ENCODE data around the gene DENND1B.

GRCh38 chr1:197750366-197750765 is 24.9 kb downstream of the DENND1B start:
- TF ChIP-seq CTCF (IDR thresholded peaks at IDR 0.05 in 4 of 5, conservative IDR thresholded peaks at IDR 0.05 in 1 of 5) (no peak), POLR2A (IDR thresholded peaks at IDR 0.05) (no peak)
